Measurements from ENCODE around the gene ITGB1BP1.

Gene ITGB1BP1

DNA sequence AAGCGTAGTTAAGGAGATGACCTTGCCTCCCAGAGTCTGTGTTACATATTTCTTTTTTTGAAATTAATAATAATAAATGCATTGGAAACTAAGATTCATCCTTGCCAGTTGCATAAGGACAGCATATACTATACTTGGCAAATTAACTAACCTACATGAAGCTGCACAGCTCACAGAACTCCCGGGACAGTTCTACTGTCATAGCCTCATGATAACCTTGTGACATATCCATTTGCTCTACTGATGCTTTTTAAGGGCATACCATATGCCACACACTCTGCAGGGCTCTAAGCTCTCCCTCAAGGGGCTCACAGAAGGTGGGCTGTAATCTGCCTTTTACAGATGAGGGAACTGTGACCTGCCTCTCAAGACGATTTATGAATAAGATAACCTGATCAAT, 3.8 kb downstream of the ITGB1BP1 start:
- no peak for DNase-seq
- no peak overlapping the region for H3K27ac ChIP-seq (ENCODE audit: low read length, poor library complexity, severe bottlenecking)
- H2BK120ac ChIP-seq (ENCODE audit: low read depth, low read length), result no peak overlapping the region
- no peak overlapping the region for H3K4me2 ChIP-seq (ENCODE audit: low read length, poor library complexity, severe bottlenecking)
- no peak overlapping the region for H3K4ac ChIP-seq (ENCODE audit: low read depth in 1 of 2, low read length in 2 of 2)
- no peak overlapping the region for H3K14ac ChIP-seq (ENCODE audit: low read length in 2 of 2)
- WGBS, result 89% methylated on average over 2 of the region's 3 CpGs
- H3K9ac ChIP-seq (ENCODE audit: low read length), result no peak overlapping the region
- H3K9me3 ChIP-seq (ENCODE audit: control insufficient read depth, low read length), result no peaks in the 10 kb centered on the region
- no peak overlapping the region for H2BK5ac ChIP-seq (ENCODE audit: low read depth, low read length, poor library complexity, severe bottlenecking)
- no peaks in the 10 kb centered on the region for H3K27me3 ChIP-seq (ENCODE audit: control insufficient read depth in 1 of 2, insufficient read depth in 1 of 2, low read length in 2 of 2)
- H3K23ac ChIP-seq (ENCODE audit: low read length in 2 of 2), result no peak overlapping the region
- H2AFZ ChIP-seq (ENCODE audit: low read depth, low read length), result no peak overlapping the region
- H2AK5ac ChIP-seq (ENCODE audit: low read length, severe bottlenecking), result no peak overlapping the region
- no peak overlapping the region for H3K18ac ChIP-seq (ENCODE audit: low read depth in 1 of 2, low read length in 2 of 2)
- H4K91ac ChIP-seq (ENCODE audit: low read length), result no peak overlapping the region
- no peak overlapping the region for H2BK12ac ChIP-seq (ENCODE audit: low read length in 2 of 2)
- peak overlapping the region in 1 of 2 experiments; percentile 42 for H3K4me3 ChIP-seq (ENCODE audit: insufficient read depth in 1 of 2, low read depth in 1 of 2, low read length in 2 of 2)
- H3K79me1 ChIP-seq (replicated peaks; ENCODE audit: low read length, poor library complexity, severe bottlenecking), result peaks cover 22% of the 10 kb centered on the region
- H3K36me3 ChIP-seq (ENCODE audit: control insufficient read depth in 1 of 2, insufficient read depth in 2 of 2, low read depth in 1 of 2, low read length in 2 of 2), result peaks cover 15 to 25% of the 10 kb centered on the region in 2 experiments
- no peak overlapping the region for H4K8ac ChIP-seq (ENCODE audit: low read length)
- H3K4me1 ChIP-seq (ENCODE audit: control insufficient read depth, insufficient read depth, low read depth, low read length), result peaks cover 7% of the 10 kb centered on the region
- H2BK15ac ChIP-seq (ENCODE audit: low read depth, poor library complexity, severe bottlenecking), result no peak overlapping the region

DNA sequence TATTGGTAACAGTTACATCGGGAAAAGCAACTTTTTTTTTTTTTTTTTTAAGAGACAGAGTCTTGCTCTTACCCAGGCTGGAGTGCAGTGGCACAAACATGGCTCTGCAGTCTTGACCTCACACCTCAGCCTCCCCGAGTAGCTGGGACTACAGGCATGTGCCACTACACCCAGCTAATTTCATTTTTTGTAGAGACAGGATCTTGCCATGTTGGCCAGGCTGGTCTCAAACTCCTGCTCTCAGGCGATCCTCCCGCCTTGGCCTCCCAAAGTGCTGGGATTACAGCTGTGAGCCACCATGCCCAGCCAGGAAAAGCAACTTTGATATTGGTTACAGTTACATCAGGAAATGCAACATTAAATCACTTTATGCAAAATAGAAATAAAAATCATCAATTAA, 4.6 kb downstream of the ITGB1BP1 start:
- Histone ChIP-seq H3K14ac (ENCODE audit: low read length in 2 of 2) (no peak overlapping the region), H2BK5ac (ENCODE audit: low read depth, low read length, poor library complexity, severe bottlenecking) (no peak overlapping the region), H2AK5ac (ENCODE audit: low read length, severe bottlenecking) (no peak overlapping the region), H2BK15ac (ENCODE audit: low read depth, poor library complexity, severe bottlenecking) (no peak overlapping the region), H3K36me3 (ENCODE audit: control insufficient read depth in 1 of 2, insufficient read depth in 2 of 2, low read depth in 1 of 2, low read length in 2 of 2) (peaks cover 15 to 33% of the 10 kb centered on the region in 2 experiments), H4K8ac (ENCODE audit: low read length) (no peak overlapping the region), H2AFZ (ENCODE audit: low read depth, low read length) (no peak overlapping the region), H3K4me1 (ENCODE audit: control insufficient read depth, insufficient read depth, low read depth, low read length) (peaks cover 6% of the 10 kb centered on the region), H3K27me3 (ENCODE audit: control insufficient read depth in 1 of 2, insufficient read depth in 1 of 2, low read length in 2 of 2) (no peaks in the 10 kb centered on the region), H3K4ac (ENCODE audit: low read depth in 1 of 2, low read length in 2 of 2) (no peak overlapping the region), H3K9me3 (ENCODE audit: control insufficient read depth, low read length) (no peaks in the 10 kb centered on the region), H2BK120ac (ENCODE audit: low read depth, low read length) (no peak overlapping the region), H2BK12ac (ENCODE audit: low read length in 2 of 2) (no peak overlapping the region), H3K79me1 (replicated peaks; ENCODE audit: low read length, poor library complexity, severe bottlenecking) (peaks cover 25% of the 10 kb centered on the region), H3K4me2 (ENCODE audit: low read length, poor library complexity, severe bottlenecking) (no peak overlapping the region), H3K4me3 (ENCODE audit: insufficient read depth in 1 of 2, low read depth in 1 of 2, low read length in 2 of 2) (no peak overlapping the region), H3K23ac (ENCODE audit: low read length in 2 of 2) (no peak overlapping the region), H3K18ac (ENCODE audit: low read depth in 1 of 2, low read length in 2 of 2) (no peak overlapping the region), H3K9ac (ENCODE audit: low read length) (no peak overlapping the region), H3K27ac (ENCODE audit: low read length, poor library complexity, severe bottlenecking) (no peak overlapping the region), H4K91ac (ENCODE audit: low read length) (no peak overlapping the region)
- no peak for DNase-seq
- WGBS, result 97% methylated on average over 4 of the region's 4 CpGs

DNA sequence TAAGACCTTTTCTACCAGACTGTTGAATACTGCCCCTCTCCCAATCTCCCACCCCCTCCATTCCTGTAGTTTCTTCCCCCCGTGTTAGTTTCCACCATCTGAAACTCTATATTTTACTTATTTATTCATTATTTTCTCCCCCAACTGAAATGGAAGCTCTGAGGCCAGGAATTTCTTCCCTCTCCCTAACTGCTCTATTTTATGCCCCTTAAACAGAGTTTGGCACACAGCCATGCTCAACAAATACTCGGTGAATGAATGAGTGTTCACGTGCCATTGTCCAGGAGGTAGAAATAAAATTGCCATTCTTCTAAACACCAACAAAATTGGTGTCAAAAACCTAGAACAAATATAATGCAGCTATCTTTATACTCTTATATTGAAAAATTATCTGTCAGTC, 5.6 kb downstream of the ITGB1BP1 start:
- DNase-seq, result no peak
- no peak overlapping the region for H3K4ac ChIP-seq (ENCODE audit: low read depth in 1 of 2, low read length in 2 of 2)
- H3K4me2 ChIP-seq (ENCODE audit: low read length, poor library complexity, severe bottlenecking), result no peak overlapping the region
- H2BK15ac ChIP-seq (ENCODE audit: low read depth, poor library complexity, severe bottlenecking), result no peak overlapping the region
- no peak overlapping the region for H3K27ac ChIP-seq (ENCODE audit: low read length, poor library complexity, severe bottlenecking)
- no peak overlapping the region for H2BK5ac ChIP-seq (ENCODE audit: low read depth, low read length, poor library complexity, severe bottlenecking)
- H3K4me1 ChIP-seq (ENCODE audit: control insufficient read depth, insufficient read depth, low read depth, low read length), result peaks cover 6% of the 10 kb centered on the region
- 100% methylated on average over 2 of the region's 3 CpGs for WGBS
- H2AFZ ChIP-seq (ENCODE audit: low read depth, low read length), result no peak overlapping the region
- H2BK120ac ChIP-seq (ENCODE audit: low read depth, low read length), result no peak overlapping the region
- no peaks in the 10 kb centered on the region for H3K27me3 ChIP-seq (ENCODE audit: control insufficient read depth in 1 of 2, insufficient read depth in 1 of 2, low read length in 2 of 2)
- H3K18ac ChIP-seq (ENCODE audit: low read depth in 1 of 2, low read length in 2 of 2), result no peak overlapping the region
- H3K9ac ChIP-seq (ENCODE audit: low read length), result no peak overlapping the region
- no peak overlapping the region for H2AK5ac ChIP-seq (ENCODE audit: low read length, severe bottlenecking)
- no peak overlapping the region for H4K91ac ChIP-seq (ENCODE audit: low read length)
- no peak overlapping the region for H3K23ac ChIP-seq (ENCODE audit: low read length in 2 of 2)
- no peak overlapping the region for H2BK12ac ChIP-seq (ENCODE audit: low read length in 2 of 2)
- no peak overlapping the region for H4K8ac ChIP-seq (ENCODE audit: low read length)
- H3K79me1 ChIP-seq (replicated peaks; ENCODE audit: low read length, poor library complexity, severe bottlenecking), result peaks cover 24% of the 10 kb centered on the region
- no peak overlapping the region for H3K4me3 ChIP-seq (ENCODE audit: insufficient read depth in 1 of 2, low read depth in 1 of 2, low read length in 2 of 2)
- H3K36me3 ChIP-seq (ENCODE audit: control insufficient read depth in 1 of 2, insufficient read depth in 2 of 2, low read depth in 1 of 2, low read length in 2 of 2), result peaks cover 15 to 40% of the 10 kb centered on the region in 2 experiments
- H3K9me3 ChIP-seq (ENCODE audit: control insufficient read depth, low read length), result no peaks in the 10 kb centered on the region
- no peak overlapping the region for H3K14ac ChIP-seq (ENCODE audit: low read length in 2 of 2)

DNA sequence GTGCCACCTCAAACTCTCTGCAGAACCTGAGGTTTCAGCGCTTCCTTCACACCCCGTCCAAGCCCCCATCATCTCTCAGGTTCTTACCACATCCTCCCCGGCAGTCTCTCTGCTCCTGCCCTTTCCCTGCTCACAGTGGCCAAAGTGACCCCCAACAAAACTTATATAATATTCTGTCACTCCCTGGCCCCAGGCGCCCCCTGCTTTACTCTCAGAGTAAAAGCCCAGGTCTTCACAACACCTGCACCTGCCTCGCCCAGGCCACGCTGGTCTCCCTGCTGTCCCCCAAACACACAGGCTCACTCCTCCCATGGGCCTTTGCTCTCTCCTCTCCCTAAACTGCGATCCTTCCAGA, 6.4 kb downstream of the ITGB1BP1 start:
- no peak overlapping the region for H3K27ac ChIP-seq (ENCODE audit: low read length, poor library complexity, severe bottlenecking)
- H3K36me3 ChIP-seq (ENCODE audit: control insufficient read depth in 1 of 2, insufficient read depth in 2 of 2, low read depth in 1 of 2, low read length in 2 of 2), result peaks cover 17 to 48% of the 10 kb centered on the region in 2 experiments
- no peak overlapping the region for H2AFZ ChIP-seq (ENCODE audit: low read depth, low read length)
- no peak overlapping the region for H2BK5ac ChIP-seq (ENCODE audit: low read depth, low read length, poor library complexity, severe bottlenecking)
- no peak overlapping the region for H4K91ac ChIP-seq (ENCODE audit: low read length)
- no peak overlapping the region for H3K14ac ChIP-seq (ENCODE audit: low read length in 2 of 2)
- H4K8ac ChIP-seq (ENCODE audit: low read length), result no peak overlapping the region
- H2BK15ac ChIP-seq (ENCODE audit: low read depth, poor library complexity, severe bottlenecking), result no peak overlapping the region
- H3K9ac ChIP-seq (ENCODE audit: low read length), result no peak overlapping the region
- H2AK5ac ChIP-seq (ENCODE audit: low read length, severe bottlenecking), result no peak overlapping the region
- H3K4ac ChIP-seq (ENCODE audit: low read depth in 1 of 2, low read length in 2 of 2), result no peak overlapping the region
- no peak overlapping the region for H3K4me2 ChIP-seq (ENCODE audit: low read length, poor library complexity, severe bottlenecking)
- H3K18ac ChIP-seq (ENCODE audit: low read depth in 1 of 2, low read length in 2 of 2), result no peak overlapping the region
- no peak overlapping the region for H2BK12ac ChIP-seq (ENCODE audit: low read length in 2 of 2)
- no peaks in the 10 kb centered on the region for H3K27me3 ChIP-seq (ENCODE audit: control insufficient read depth in 1 of 2, insufficient read depth in 1 of 2, low read length in 2 of 2)
- no peak overlapping the region for H2BK120ac ChIP-seq (ENCODE audit: low read depth, low read length)
- peaks cover 3% of the 10 kb centered on the region for H3K4me1 ChIP-seq (ENCODE audit: control insufficient read depth, insufficient read depth, low read depth, low read length)
- no peak for DNase-seq
- WGBS, result 98% methylated on average over 7 of the region's 7 CpGs
- no peak overlapping the region for H3K4me3 ChIP-seq (ENCODE audit: insufficient read depth in 1 of 2, low read depth in 1 of 2, low read length in 2 of 2)
- H3K79me1 ChIP-seq (replicated peaks; ENCODE audit: low read length, poor library complexity, severe bottlenecking), result peaks cover 25% of the 10 kb centered on the region
- no peaks in the 10 kb centered on the region for H3K9me3 ChIP-seq (ENCODE audit: control insufficient read depth, low read length)
- no peak overlapping the region for H3K23ac ChIP-seq (ENCODE audit: low read length in 2 of 2)

All from mesenchymal stem cell (in vitro differentiated cells and primary cell).